ENCODE results near the gene FSTL5.

DNA sequence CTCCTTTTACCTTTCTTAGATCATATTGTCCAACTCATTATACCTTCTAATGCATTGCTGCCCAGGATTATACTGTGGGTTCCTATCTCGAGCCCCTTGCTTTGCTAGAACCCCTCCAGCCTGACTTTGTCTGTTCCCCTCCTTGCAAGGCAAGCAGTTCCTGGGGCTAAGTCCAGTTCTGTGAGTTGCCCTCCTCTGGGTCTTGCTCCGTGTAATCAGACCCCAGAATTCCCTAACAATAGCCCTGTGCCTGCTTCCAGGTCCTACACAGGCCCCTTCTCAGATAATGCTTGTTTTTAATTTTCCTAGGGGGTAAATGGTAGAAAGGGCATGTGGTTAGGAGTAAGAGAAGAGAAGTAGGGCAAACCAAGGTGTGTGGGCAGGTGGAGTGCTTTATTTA lies 145.9 kb downstream of the FSTL5 start:
- TF ChIP-seq RELA (CRISPR knock-in tag; IDR thresholded peaks at IDR 0.05; ENCODE audit: borderline replicate concordance) (no peak), SMAD4 (CRISPR knock-in tag; IDR thresholded peaks at IDR 0.05) (no peak), ZNF423 (CRISPR knock-in tag; IDR thresholded peaks at IDR 0.05) (no peak), NR2C2 (CRISPR knock-in tag; IDR thresholded peaks at IDR 0.05) (no peak), ESRRA (CRISPR knock-in tag; IDR thresholded peaks at IDR 0.05; ENCODE audit: borderline replicate concordance) (no peak), MYBL2 (CRISPR knock-in tag; IDR thresholded peaks at IDR 0.05) (no peak), RORB (CRISPR knock-in tag; IDR thresholded peaks at IDR 0.05) (no peak), PREB (CRISPR knock-in tag; IDR thresholded peaks at IDR 0.05; ENCODE audit: borderline replicate concordance) (no peak), ETV6 (CRISPR knock-in tag; IDR thresholded peaks at IDR 0.05) (no peak), FOXP1 (CRISPR knock-in tag; IDR thresholded peaks at IDR 0.05; ENCODE audit: borderline replicate concordance) (no peak), JAZF1 (CRISPR knock-in tag; IDR thresholded peaks at IDR 0.05) (no peak), ZNF232 (CRISPR knock-in tag; IDR thresholded peaks at IDR 0.05) (no peak)
- TF ChIP-seq, protein P1, sequence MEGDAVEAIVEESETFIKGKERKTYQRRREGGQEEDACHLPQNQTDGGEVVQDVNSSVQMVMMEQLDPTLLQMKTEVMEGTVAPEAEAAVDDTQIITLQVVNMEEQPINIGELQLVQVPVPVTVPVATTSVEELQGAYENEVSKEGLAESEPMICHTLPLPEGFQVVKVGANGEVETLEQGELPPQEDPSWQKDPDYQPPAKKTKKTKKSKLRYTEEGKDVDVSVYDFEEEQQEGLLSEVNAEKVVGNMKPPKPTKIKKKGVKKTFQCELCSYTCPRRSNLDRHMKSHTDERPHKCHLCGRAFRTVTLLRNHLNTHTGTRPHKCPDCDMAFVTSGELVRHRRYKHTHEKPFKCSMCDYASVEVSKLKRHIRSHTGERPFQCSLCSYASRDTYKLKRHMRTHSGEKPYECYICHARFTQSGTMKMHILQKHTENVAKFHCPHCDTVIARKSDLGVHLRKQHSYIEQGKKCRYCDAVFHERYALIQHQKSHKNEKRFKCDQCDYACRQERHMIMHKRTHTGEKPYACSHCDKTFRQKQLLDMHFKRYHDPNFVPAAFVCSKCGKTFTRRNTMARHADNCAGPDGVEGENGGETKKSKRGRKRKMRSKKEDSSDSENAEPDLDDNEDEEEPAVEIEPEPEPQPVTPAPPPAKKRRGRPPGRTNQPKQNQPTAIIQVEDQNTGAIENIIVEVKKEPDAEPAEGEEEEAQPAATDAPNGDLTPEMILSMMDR (IDR thresholded peaks at IDR 0.05): no peak
- TF ChIP-seq, protein P2, sequence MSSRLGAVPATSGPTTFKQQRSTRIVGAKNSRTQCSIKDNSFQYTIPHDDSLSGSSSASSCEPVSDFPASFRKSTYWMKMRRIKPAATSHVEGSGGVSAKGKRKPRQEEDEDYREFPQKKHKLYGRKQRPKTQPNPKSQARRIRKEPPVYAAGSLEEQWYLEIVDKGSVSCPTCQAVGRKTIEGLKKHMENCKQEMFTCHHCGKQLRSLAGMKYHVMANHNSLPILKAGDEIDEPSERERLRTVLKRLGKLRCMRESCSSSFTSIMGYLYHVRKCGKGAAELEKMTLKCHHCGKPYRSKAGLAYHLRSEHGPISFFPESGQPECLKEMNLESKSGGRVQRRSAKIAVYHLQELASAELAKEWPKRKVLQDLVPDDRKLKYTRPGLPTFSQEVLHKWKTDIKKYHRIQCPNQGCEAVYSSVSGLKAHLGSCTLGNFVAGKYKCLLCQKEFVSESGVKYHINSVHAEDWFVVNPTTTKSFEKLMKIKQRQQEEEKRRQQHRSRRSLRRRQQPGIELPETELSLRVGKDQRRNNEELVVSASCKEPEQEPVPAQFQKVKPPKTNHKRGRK (CRISPR knock-in tag; IDR thresholded peaks at IDR 0.05; ENCODE audit: borderline replicate concordance): no peak
